Activated CD4-positive, alpha-beta T cell treated with anti-CD3 and anti-CD28 coated beads for 4 hours (primary cell): ENCODE measurements around the gene FAM43A.
A peak's percentile ranks its signal among the peaks of the same experiment; 100 is the strongest.

Experiments used
- DNase-seq, 2 donors: peaks; one replicate each; pipeline ENCODE4 v3.0.0-alpha.2; 2020

Gene FAM43A

DNA sequence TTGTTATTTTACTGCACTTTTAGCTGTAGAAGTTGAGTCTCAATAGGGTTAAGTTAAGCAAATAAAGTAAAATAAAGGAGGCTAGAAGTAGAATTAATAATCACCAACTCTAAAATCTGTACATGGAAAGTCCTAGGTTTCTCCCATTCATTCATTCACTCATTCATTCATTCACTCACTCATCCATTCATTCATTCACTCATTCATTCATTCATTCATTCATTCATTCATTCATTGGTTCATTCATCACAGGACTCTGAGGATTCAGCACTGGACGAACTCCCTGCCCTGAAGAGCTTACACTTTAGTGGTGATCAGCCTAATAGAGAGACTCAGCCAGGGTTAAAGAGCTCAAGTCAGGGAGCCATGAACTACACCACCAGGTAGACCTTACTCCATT is 9.2 kb upstream of the FAM43A start:
- no peak for DNase-seq

DNA sequence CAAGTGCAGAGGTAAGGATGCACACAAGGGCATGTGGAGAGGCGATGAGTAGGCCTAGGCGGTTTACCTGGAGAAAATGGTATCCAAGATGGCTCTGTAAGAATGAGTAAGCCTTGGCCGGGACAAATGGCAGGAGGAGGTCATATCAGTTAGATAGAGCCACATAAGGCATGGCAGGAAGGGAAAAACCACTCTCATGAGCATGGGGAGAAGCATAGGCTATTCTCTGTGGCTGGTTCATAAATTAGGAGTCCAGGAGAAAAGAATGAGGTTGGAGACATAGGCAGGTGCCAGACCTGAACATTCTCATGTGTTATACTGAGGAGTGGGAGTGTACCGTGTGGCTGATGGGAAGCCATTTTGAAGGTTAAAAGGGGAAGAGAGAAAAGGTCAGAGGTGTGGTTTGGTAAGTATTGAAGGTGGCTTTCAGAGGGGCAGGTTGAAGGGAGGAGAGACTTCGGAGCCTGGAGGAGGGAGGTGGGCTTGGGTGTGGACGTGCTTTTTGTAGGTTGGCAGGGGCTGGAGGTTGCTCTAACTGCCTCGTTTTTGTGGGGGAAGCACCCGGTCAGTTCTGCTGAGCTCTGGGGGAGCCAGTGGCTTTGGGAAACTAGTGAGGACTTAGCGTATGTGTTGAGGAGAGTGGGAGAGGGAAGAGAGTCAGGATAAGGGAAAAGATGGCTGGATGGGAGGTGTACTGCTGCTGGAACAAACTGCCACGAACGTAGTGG is 4.6 kb upstream of the FAM43A start:
- no peak for DNase-seq

DNA sequence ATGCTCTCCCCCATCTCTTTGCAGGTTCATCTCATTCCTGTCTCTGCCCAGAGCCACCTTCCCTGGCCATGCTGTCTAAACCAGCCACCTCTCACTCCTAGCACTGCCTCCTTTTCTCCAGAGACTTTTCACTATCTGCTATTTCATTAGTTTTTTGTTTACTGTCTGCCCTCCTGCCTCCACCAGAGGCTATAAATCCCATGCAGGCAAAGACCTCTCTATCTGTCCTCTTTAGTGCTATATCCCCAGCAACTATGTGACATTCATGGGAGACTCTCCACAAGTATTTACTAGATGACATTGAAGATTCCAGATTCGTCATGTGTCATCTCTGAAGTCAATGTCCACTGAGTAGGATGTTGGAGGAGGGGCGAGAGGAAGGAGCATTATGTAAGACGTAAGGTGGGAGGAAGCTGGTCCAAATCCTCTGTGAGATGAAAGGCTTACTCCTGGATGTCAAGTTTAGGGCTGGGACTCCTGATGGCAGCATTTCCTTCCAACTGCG is 3.4 kb upstream of the FAM43A start:
- no peak for DNase-seq

DNA sequence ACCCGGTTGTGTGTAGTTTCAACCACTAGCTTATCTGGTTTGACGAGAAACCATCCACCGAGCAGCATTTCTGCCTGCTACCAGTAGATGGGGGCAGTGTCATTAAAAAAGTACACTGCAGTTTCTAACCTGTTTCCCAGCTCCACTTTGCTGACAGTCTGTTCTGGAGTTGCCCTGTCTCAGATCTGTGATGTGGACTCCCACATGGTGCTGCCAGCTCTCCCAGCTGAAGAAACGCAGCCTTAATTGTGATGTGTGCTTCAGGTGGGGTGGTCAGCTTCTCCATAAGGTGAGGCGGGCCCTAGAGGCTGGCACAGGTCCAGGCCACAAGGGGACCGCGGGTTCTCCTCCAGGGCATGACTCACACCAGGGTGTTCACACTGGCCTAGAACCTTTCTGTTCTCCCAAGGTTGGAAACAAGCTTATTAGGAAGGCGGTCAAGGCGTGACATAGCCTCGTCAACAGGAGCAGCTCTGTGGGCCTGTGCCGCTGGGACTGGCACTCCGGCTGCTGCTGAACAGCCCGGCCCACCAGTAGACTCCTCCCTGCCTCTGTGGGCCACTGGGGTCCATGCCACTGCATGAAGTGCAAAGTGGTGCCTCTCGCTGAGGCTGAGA is 2.9 kb upstream of the FAM43A start:
- peak; percentile 59 to 60 for DNase-seq

DNA sequence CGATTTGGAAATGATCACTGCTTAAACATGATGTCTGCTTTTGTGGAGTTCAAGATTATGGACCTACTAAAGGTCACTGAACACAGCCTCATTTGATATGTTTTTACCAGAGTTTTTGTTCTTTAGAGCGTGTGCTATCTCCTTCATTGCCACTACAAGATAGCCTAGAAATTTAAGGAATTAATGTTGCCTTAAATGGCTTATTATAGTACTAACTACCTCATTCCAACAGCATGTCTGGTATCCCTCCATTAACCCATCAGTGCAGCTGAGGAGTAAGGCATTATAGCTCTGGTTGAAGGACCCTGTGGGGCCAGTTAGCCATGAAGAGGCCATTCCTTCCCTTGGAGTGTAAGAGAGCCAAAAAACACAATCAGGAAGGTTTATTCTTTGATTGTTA is 2.3 kb upstream of the FAM43A start:
- DNase-seq = no peak

DNA sequence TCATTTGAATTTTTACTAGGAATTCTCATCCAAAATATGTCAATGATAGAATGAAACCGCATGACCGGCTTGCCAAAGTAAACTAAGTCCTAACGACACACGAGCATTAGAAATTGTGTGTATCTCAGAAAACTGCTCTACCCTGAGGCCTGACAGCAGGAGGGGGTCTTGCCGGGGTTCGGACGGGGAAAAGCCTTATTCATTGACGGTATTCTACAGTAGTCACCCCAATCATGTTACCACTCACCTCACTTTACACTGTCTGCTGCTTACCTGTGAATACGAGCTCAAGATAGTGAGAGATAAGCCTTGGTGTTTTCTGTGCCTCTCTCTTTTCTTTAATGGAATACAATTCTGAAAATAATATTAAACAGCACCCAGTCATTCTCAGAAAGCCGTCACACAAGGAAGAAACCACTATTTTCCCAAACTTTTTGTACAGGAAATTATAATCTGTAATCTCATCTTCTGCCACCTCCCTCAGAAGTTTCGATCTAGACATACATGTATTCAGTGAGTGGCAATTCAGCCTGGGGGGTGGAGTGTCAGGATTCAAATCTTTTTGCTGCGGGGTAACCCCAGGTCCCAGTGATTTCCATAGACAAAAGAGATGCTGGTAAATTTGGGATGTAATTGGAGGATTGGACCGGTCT is 492 bp upstream of the FAM43A start:
- DNase-seq = no peak

DNA sequence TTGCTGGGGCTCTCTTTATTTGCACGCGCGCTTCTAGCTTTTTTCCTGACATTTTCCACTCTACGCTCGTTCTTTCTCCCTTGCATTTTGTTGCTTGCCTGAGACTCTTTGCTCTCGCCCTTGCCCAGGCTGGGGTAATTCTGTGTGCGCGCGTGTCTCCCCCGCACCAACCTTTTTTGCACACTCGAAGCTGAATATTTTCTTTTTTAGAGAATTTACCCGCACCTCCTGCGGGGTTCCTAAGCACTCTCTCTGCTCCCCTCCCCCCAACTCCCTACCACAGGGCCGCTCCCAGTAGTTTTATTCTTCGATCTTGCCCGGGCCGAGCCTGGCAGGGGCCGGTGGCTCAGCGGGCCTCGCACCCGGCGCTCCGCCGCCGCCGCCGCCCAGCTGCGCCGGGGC is 732 bp downstream of the FAM43A start:
- DNase-seq = no peak

DNA sequence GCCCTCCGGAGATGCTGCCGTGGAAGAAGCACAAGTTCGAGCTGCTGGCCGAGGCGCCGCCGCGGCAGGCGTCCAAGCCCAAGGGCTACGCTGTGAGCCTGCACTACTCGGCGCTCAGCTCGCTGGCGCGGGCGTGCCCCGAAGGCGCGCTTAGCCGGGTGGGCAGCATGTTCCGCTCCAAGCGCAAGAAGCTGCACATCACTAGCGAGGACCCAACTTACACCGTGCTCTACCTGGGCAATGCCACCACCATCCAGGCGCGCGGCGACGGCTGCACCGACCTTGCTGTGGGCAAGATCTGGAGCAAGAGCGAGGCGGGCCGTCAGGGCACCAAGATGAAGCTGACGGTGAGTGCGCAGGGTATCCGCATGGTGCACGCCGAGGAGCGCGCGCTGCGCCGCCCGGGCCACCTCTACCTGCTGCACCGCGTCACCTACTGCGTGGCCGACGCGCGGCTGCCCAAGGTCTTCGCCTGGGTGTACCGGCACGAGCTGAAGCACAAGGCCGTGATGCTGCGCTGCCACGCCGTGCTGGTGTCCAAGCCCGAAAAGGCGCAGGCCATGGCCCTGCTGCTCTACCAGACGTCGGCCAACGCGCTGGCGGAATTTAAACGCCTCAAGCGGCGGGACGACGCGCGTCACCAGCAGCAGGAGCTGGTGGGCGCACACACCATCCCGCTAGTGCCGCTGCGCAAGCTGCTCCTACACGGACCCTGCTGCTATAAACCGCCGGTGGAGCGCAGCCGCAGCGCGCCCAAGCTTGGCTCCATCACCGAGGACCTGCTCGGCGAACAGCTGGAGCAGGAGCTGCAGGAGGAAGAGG is 1.3 kb downstream of the FAM43A start:
- peak; percentile 18 to 20 for DNase-seq

DNA sequence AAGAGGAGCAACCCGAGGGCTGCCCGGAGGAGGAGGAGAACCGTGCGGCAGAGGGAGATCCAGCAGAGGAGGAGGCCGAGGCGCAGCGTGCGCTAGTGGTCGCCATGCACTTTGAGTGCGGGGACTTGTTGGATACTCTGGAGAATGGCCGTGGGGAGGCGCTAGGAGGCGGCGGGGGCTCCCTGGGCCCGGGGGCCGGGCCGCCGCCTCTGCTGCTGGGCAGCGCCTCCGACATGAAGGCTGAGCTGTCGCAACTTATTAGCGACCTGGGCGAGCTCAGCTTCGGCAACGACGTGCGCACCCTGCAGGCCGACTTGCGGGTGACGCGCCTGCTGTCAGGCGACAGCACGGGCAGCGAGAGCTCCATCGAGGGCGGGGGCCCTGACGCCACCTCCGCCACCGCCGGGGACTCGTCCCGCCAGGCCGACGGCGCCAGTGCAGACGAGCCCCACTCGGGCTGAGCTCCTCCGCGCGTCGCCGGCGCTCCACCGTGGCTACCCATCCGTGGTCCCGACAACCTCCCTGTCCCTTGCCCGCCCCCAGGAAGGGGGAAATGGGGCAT is 2.0 kb downstream of the FAM43A start:
- peak; percentile 73 to 75 for DNase-seq

DNA sequence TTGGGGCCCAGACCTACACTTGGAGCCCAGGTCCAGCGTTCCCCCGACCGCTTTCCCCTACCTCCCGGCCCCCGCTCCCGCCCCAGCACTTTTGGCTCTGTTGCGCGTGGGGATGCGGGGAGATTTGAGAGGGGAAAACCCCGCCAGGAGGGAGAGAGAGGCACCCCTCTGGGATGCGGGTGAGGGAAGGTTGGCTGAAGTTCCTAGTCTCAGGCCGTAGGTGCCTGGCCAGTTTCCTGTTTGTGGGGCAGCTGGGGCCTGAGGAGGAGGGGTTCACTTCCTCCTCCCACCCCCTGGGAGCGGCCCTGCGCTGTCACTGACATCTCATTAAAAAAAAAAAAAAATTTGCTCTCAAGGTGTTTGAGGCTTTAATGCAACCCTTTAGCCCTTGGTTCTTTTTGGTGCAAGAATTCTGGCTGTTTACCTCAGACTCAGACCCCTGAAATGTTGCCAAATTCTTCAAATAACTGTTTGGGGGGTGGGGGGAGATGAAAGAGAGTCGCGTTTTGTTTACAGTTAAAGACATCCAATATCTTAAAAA is 2.6 kb downstream of the FAM43A start:
- DNase-seq = peak; percentile 9 to 17

DNA sequence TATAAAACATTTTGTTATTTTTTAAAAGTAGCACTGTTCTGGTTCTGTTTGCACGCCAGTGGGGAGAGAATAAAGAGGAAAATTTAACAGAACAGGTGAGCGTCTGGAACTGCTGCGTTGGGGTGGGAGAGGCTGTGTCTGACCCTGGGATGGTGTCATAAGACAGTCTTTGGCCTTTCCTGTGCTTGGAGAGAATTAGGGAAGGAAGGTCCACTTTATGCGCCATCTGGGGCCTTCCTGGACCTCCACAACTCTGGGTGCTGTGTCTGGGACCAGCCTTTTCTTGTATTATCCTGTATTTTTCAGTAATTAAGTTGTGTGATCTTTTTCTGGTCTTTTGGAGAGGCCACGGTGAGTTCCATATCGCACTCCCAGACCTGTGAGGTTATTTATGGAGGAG is 3.3 kb downstream of the FAM43A start:
- DNase-seq = no peak

DNA sequence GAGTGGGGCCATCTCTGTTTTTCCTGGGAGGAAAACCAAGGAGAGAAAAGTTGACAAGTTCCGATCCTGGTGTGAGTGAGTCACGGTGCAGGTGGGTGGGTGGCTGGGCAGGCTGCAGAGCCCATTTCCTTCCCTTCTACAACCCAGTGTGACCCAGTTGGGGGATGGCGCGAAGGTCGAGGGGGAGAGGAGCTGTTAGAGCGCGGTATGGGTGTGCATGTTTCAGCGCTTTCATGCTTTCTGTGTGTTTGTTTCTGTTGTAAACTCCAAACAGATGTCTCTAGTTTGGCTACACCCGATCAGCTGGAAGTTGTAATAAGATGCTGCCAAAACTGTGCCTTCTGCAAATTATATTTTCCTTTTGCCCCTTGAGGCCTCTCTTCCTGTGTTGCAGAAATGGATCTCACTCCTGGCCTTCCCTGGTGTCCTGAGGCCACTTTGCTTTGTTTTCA is 3.8 kb downstream of the FAM43A start:
- DNase-seq = no peak

DNA sequence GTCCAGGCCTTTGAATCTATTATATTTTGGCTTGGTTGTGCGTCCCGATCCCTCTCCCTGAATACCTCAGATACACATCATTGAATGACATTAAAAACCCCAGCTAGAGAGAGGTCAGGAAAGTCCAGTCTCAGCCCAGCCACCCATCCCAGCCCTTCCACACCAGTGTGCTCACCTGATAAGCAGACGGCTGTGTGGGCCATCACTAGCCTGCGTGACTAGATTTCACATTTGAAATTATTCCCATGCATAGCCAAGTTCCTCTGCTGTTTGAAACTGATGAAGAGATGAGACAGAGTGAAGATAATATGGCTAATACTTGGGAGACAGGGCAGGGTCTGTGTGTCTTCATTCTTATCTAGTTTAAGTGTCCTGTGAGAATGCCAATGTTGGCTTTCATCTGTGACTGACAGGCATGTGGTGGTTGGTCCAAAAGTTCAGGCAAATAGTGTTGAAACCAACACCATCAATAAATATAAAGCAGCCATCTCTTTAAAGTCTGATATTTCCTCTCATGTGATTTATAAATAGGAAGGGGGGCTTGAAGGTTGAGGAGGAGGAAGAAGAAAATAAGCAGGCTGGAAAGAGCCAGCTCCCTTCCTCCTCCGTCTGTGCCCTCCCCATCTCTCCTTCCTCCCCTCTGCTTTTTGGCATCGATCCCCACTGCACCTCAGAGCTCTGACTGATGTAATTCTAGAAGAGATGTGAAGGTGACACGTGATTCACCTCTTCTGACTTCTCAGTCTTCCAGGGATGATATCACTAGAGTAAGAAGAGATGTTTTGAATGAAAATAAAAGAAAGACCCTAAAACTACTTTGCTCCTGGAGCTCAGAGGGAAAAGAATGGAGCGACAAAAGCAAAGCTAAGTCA is 5.1 kb downstream of the FAM43A start:
- no peak for DNase-seq

DNA sequence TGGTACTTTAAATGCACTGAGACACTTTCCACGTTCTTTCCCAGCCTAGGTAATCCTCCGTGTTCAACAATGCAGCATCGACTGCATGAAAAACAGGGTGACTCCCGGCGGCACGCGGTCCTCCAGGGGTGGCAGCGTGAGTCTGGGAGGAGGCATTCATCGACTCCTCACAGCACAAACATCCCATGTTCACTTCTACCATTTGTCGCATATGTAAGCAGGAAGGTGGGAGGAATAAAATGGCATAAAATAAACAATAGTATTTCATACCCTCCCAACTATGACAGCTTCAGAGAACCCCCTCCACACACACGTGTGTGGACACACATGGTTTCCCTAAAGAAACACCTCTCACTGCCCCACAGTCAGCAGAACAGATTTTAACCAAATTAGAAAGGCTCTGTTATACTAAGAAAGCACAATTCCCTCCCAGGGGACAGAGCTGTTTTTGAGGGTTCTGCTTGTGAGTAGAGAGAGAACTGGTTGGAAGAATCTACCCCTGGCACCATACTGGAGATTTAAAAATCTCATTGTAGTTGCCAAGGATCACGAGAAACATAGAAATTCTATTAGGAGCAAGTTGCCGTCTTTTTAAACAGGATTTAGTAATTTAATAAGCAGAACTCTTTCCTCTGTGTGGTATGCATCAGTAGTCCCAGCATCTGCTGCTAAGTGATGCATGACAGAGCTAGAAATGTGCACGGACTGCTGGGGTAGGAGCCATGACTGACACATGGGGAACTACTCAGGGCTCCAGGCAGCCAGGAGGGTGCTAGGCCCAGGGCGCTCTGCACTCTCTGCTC is 6.0 kb downstream of the FAM43A start:
- DNase-seq = no peak

DNA sequence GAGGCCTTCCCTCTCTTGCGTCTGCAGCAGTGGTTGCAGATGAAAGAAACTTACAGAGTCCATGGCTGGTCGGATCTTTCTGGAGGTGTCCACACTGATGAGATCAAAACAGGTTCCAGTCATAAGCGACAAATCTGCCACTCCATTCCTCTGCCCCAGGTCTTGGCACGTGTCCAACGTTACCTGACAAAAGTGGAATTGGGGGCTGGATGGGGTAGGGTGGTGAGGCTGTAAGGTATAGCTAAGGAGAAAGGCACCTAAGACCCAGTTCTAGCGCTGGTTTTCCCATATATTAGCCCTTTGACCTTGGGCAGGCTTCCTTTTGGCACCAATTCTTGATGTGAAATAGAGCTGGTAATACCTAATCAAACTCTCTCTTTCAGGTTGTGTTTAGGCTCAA is 11.0 kb downstream of the FAM43A start:
- DNase-seq = no peak

DNA sequence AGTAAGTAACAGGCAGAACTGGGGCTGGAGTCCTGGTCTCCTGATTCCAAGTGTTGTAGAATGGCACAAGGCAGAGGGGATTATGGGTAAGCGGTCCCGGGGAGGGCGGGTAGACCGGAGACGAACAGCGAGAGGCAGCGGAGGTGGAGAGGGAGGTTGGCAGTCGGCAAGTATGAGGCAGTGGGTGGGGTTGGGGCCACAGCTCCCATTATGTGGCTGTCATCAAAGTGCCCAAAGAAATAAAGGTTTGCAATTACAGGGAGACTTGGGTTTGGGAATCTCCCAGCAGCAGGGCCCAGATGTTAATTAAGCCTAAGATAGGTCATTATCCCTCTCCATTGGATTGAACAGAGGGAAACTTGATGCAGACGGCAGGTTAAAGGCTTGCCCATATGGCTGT is 16.9 kb downstream of the FAM43A start:
- no peak for DNase-seq

DNA sequence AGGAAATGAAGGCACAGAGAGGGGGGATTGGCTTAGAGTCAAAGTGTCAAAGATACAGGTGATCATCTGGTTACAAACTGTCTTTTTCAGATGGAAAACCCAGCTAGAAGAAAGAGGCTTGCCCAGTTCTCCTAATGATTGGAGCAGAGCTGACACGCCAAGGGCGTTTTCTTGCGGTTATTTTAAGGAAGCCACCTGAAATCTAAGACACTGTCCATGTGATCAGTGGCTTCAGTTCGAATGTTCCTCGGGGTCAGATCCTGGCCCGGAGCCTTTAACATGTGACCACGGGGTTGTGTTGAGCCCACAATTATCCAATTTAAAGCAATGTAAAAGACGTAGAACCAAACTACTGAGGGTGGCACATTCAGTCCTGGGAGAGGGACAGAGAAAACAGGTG is 19.5 kb downstream of the FAM43A start:
- DNase-seq = no peak

DNA sequence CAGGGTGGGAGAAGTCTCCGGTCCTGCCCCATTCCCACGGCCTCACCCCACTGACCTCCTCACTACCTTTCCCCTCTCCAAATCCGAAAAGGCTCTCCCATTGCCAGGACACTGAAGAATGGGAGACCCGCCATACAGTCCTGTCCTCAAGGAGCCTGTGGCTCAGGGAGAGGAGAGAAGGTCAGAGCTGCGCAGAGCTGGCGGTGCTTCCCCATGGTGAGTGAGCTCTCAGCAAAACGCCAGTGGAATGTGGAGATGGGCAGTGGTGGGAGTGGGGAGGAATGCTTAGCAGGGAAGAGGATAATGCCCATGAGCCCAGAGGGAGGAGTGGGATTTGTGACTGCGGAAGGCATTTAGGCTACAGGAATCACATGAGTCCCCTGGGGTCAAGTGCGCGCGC is 20.1 kb downstream of the FAM43A start:
- no peak for DNase-seq

DNA sequence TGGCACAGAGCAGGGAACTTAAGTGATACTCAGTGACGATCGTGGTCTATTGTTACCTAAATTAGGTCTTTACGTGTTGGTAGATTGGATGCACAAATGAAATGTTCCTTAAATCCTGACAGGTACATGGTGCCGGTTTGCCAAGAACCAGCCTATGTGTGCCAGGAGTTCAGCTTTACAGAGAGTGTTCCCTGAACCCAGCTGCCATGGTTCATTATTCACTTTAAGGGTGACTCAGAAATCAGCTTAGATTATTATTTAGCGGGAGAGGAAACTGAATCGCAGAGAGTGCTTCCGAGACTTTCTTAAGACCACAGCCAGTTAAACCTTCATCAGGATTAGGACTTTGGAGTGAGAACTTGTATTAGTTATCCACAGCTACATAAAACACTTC is 21.5 kb downstream of the FAM43A start:
- DNase-seq = no peak

DNA sequence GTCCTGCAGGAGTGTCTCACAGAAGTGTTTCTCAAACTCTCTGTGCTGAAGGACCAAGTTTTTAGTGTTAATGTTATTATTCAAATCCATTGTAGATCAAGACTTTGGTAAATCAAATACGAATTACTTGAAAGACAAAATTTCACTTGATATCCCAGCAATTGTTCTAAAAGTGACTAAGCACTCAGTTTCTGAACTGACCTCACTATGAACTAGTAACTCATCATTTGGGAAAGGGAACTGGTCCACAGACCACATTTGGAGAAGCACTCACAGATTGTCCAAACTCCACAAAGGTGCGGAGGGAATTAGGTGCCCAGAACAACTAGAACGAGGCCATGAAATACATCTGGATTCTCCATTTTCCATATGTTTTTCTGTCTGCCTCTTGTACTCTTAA is 25.6 kb downstream of the FAM43A start:
- no peak for DNase-seq

DNA sequence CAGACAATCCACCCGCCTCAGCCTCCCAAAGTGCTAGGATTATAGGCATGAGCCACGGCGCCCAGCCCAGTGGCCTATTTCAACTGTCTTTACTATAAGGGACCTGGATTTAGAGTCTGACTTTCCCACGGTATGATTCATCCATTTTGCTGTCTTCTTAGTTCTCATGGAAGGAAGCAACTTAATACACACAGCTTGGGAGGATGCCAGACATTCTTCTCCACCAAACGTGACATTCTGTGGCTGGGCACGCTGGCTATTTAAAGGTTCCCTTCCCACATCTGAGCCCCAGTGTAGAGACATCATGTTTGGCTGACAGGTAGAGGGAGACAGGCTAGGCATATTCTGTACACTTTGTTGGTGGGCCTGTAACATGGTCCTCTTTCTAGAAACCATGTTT is 26.2 kb downstream of the FAM43A start:
- DNase-seq = no peak
